Epithelial cell of proximal tubule (primary cell): Measurements from ENCODE around the gene TRANK1. TPM values are rescaled to one million over a fixed set of nuclear protein-coding genes. Genes with fewer than 3 reads are reported as not detected.
"Not testable (repeated sequence)": the region's sequence is repeated elsewhere in the genome, so short reads cannot be mapped to it uniquely, and the experiment has no call there.

ENCODE experiments used
- DNase-seq: peaks from one replicate; pipeline ENCODE4 v3.0.0-alpha.2; 2011; ENCODE audit warnings: low read depth
- H3K4me3 ChIP-seq: 2 replicates; pipeline ENCODE4 v1.5.1; 2011; ENCODE audit warnings: low read depth, mild to moderate bottlenecking, low read length
- total RNA-seq: library from RNA; depleted of rRNA; stranded (reverse); fragments of >200 nt; gene quantifications from 2 replicates; pipeline ENCODE4 v1.2.3, GENCODE V29; 2015
- TF ChIP-seq, protein P1 (sequence below): conservative IDR thresholded peaks from 2 replicates; pipeline ENCODE4 v1.5.1; 2012; ENCODE audit warnings: low read depth, mild to moderate bottlenecking, low read length

TRANK1 gene
- total RNA-seq, 1 donor from 2014 or later, result 3.7 TPM

DNA sequence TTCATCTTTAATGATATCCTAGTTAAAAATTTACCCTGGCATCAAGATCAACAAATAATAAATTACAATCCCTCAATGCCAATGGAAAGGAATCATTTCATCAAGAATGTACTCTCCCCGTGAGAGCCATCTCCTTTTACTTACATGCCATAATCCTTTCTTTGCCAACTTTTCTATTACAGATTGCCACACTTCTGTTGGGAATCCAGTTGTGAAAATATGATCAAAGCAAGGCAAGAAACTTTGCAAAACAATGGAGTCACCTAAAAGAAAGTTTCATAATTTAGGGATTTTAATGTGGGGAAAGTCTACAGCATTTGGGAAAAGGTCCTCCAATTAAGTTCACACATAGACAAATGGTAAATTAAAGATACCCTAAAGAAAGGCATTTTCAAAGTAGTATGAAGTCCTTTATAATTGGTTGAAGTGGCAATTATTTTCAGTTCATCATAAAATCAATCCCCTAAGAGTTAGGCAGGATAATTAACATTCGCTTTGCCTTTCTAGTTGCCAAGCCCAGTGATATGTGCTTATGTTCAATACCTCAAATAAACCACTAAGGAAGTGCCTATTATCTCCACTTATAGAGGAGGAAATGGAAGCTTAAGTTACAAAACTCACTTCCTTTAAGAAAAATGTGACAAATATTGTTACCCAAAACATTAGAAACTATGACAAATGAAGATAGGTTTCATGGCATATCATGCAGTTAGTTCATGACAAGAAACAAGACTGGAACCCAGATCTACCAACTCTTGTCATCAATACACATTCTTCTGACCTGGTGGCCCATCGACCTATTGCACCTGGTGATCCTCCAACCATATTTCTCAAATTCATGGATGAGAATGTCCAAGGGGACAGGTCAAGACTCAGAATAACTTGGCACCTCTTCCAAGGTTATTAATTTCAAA is 49.1 kb downstream of the TRANK1 start:
- TF ChIP-seq, protein P1, sequence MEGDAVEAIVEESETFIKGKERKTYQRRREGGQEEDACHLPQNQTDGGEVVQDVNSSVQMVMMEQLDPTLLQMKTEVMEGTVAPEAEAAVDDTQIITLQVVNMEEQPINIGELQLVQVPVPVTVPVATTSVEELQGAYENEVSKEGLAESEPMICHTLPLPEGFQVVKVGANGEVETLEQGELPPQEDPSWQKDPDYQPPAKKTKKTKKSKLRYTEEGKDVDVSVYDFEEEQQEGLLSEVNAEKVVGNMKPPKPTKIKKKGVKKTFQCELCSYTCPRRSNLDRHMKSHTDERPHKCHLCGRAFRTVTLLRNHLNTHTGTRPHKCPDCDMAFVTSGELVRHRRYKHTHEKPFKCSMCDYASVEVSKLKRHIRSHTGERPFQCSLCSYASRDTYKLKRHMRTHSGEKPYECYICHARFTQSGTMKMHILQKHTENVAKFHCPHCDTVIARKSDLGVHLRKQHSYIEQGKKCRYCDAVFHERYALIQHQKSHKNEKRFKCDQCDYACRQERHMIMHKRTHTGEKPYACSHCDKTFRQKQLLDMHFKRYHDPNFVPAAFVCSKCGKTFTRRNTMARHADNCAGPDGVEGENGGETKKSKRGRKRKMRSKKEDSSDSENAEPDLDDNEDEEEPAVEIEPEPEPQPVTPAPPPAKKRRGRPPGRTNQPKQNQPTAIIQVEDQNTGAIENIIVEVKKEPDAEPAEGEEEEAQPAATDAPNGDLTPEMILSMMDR, result no peak
- DNase-seq, result no peak
- H3K4me3 ChIP-seq, result no peak overlapping the region

DNA sequence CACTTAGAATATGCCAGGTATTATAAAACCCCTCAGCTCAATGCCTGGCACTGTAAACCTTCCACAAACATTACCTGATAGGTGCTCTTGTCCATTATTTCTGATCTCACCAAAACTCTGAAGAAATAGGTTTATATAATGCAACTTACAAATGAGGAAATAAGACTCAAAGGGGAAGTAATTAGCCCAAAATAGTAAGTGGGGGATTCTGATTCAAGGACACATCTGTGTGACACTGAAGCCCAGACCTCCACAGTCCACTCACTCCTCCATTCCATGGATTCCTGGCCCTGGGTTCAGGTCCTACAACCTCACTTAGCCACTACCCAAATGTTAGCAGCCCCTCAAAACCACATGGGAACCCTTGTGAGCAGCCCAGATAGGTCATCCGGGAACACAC is 49.9 kb downstream of the TRANK1 start:
- no peak overlapping the region for H3K4me3 ChIP-seq
- DNase-seq, result no peak
- TF ChIP-seq, protein P1, result no peak

DNA sequence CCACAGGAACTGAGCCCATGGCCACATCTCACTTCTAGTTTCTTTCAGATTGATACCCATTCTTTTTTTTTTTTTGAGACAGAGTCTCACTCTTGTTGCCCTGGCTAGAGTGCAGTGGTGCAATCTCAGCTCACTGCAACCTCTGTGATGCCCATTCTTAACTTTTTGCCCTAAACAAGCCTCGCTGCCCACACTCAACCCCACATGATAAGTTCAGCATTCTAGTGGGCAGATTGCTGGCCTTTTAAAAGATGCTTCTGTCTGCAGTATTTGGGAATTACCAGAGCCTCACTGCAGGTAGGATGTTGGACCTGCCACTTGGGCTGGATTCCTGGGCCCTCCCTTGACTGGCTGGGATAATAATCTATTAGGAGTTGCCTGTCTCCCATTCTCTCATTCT is 51.0 kb downstream of the TRANK1 start:
- TF ChIP-seq, protein P1, result no peak
- DNase-seq, result no peak
- no peak overlapping the region for H3K4me3 ChIP-seq

DNA sequence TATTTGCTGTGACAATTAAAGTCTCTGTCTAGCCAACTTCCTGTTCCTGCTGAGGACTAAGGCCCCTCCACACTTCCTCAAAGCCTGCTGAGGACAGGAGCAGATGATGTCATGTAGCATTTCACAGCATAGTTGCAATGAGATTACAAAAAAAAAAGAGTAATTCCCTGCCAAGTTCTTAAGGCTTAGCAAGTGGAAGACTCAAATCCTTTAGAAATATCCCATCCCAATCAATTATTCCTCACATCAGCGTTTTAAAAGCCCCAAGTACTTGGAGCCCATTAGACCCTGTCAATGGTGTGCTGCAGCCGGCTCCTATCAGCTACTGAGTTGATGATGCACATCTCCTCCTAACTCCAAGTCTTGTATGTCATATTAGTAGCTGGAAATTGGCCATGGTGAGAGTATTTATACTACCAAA is 51.7 kb downstream of the TRANK1 start:
- H3K4me3 ChIP-seq, result no peak overlapping the region
- TF ChIP-seq, protein P1, result no peak
- no peak for DNase-seq

DNA sequence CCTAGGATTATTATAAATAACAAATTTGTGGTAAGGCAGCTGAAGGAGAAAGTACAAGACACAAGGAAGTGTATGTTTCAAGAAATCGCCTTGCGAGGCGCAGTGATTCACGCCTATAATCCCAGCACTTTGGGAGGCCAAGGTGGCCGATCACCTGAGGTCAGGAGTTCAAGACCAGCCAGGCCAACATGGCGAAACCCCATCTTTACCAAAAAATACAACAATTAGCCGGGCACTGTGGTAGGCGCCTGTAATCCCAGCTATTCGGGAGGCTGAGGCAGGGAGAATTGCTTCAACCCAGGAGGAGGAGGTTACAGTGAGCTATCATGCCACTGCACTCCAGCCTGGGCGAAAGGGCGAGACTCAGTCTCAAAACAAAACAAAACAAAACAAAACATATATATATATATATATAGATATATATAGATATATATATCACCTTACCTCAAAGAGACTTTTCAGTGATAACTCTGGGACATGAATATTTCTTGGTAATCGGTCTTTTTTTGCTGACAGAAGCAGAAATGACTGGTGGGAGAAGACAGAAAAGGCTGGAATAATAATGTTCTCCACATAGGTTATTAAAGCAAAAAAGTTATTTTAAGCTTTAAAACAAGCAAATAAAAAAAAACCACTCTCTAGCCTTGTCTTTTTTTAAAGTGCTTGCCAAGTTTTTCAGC is 52.3 kb downstream of the TRANK1 start:
- H3K4me3 ChIP-seq, result no peak overlapping the region
- TF ChIP-seq, protein P1, result no peak
- DNase-seq, result no peak

DNA sequence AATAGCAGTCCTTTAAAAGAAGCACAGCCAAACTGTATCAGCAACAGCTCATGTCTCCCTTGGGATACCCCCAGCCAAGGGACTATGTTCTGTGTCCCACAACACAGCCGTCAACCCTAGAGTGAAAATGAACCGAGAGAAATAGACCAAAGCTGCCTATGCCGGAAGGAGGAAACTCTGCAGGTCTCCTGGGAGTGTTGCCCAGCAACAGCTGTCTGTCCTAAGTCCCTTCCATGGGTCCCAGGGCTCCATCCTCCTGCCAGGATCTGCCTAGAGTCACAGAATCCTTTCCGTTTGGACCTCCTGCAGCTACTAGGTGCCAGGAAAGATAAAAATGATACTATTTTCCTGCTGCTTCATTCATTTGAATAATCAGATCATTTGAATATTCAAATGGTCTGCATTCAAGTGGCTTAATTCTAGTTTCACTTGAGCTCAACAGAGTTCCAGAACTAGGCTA is 53.1 kb downstream of the TRANK1 start:
- TF ChIP-seq, protein P1, result no peak
- no peak overlapping the region for H3K4me3 ChIP-seq
- DNase-seq, result no peak

DNA sequence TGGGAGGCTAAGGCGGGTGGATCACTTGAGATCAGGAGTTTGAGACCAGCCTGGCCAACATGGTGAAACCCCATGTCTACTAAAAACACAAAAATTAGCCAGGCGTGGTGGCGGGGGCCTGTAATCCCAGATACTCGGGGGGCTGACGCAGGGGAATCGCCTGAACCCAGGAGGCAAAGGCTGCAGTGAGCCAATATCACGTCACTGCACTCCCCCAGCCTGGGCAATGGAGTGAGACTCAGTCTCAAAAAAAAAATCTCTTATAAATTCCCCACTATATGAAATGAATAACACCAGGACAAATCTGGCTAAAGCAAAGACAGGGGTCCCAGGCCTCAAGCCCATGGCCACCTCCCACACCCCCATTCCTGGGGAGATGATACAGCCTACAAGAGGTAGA is 53.8 kb downstream of the TRANK1 start:
- not testable (repeated sequence) for H3K4me3 ChIP-seq

More for the DNA sequence above, 53.8 kb downstream of the TRANK1 start:
- DNase-seq, result not testable (repeated sequence)
